GM23248 (cell line): ENCODE results near the gene PADI2.

Experiments used
- EZH2 ChIP-seq: fragments of 200-600 bp; sonication (generic); IDR thresholded peaks from 2 replicates; pipeline ENCODE4 v1.6.1; 2018; ENCODE audit warnings: antibody characterized with exemption, mild to moderate bottlenecking; ENCODE audit not compliant: insufficient read depth, poor library complexity, severe bottlenecking
- EZH2phosphoT487 ChIP-seq: fragments of 200-600 bp; sonication (generic); IDR thresholded peaks from 2 replicates; pipeline ENCODE4 v1.6.1; 2018; ENCODE audit warnings: antibody characterized with exemption, moderate library complexity, mild to moderate bottlenecking, low read depth; ENCODE audit not compliant: insufficient read depth

DNA sequence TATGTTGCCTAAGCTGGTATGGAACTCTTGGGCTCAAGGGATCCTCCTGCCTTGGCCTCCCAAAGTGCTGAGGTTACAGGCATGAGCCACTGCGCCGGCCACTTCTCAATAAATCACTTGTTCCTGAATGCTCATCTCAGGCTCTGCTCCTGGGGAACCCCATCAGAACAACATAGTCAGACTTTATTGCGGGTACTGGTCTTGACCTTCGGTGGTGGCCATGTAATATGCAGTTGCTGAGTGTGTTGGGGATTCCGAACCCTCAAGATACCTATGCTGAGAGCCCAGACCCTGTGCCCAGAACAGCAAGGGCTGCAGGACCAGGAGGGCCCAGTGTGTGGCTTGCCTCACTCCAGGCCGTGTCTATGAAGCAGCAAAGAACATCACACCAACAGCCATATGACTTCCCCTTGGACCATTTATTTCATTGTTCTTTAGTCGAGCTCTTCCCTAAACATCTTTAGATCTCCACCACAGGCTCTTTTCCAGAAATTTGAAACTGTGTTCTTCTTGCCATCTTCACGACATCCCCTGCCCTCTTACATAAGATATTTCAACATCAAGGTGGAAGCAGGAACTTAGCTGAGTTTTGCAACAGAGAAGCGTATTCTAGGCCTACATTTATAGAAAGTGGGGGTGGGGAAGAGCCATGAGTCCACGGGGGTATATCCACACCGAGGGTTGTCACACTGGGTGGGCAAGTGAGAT, 52.7 kb downstream of the PADI2 start:
- TF ChIP-seq EZH2 (no peak), EZH2phosphoT487 (no peak)
